Measurements from ENCODE around the gene ITIH5.

- TF ChIP-seq CTCF (IDR thresholded peaks at IDR 0.05): no peak
- no peak for TF ChIP-seq POLR2A (IDR thresholded peaks at IDR 0.05)
Observed at GRCh38 chr10:7598771-7599170, 68.0 kb downstream of the ITIH5 start.
